Colonic mucosa (tissue), 4 donors: ENCODE data around the gene ARAP3. TPM values are rescaled to one million over a fixed set of nuclear protein-coding genes. Genes with fewer than 3 reads are reported as not detected.

ENCODE experiments used
- DNase-seq: peaks from one replicate; pipeline ENCODE4 v3.0.0-alpha.2; 2020
- H3K27ac ChIP-seq: fragments of 200-600 bp; one replicate; pipeline ENCODE4 v1.8.0; 2021
- H3K27me3 ChIP-seq: fragments of 200-600 bp; one replicate; pipeline ENCODE4 v1.8.0; 2021
- H3K36me3 ChIP-seq: fragments of 200-600 bp; one replicate; pipeline ENCODE4 v1.8.0; 2021
- H3K4me1 ChIP-seq: fragments of 200-600 bp; one replicate; pipeline ENCODE4 v1.8.0; 2021; ENCODE audit warnings: mild to moderate bottlenecking
- H3K4me3 ChIP-seq: fragments of 200-600 bp; one replicate; pipeline ENCODE4 v1.8.0; 2021
- H3K9ac ChIP-seq, 2 donors: one replicate each; pipeline ENCODE4 v1.7.0; 2013; ENCODE audit warnings: control low read depth in 2 of 2, low read depth in 2 of 2, low read length in 2 of 2
- H3K9me3 ChIP-seq: fragments of 200-600 bp; one replicate; pipeline ENCODE4 v1.8.0; 2021
- intact Hi-C: fragments of 100-400 bp; cut with DNase I; formaldehyde crosslinking; loops from one replicate; pipeline ENCODE4 v1.14.1; 2022
- total RNA-seq, 2 donors: library from RNA; stranded (reverse); fragmentation: NEBNext Ultra II Directional in 1 of 2; extraction: Animal tissue kit (Norgen Biotek cat#: 25700) in 1 of 2; gene quantifications; one replicate each; pipeline ENCODE4 v1.2.1, GENCODE V29; 2021
- TF ChIP-seq, protein P1 (sequence below): fragments of 200-600 bp; IDR thresholded peaks from one replicate; pipeline ENCODE4 v1.8.0; 2022; ENCODE audit warnings: antibody characterized with exemption, mild to moderate bottlenecking
- donor health status: healthy.
- donor health status: DM: no; HTN: no; CAD: no.
- donor health status: DM: no; HTN: no; CAD: no.

The ARAP3 gene
- total RNA-seq, 2 donors from 2014 or later: 5.1 to 15.4 TPM

- H3K4me1 ChIP-seq: no peaks in the 10 kb centered on the region
- no peaks in the 10 kb centered on the region for H3K27me3 ChIP-seq
- no peak overlapping the region for H3K4me3 ChIP-seq
- H3K27ac ChIP-seq: no peak overlapping the region
- H3K36me3 ChIP-seq: no peaks in the 10 kb centered on the region
- no peak overlapping the region for H3K9ac ChIP-seq
- no peaks in the 10 kb centered on the region for H3K9me3 ChIP-seq
- TF ChIP-seq, protein P1, sequence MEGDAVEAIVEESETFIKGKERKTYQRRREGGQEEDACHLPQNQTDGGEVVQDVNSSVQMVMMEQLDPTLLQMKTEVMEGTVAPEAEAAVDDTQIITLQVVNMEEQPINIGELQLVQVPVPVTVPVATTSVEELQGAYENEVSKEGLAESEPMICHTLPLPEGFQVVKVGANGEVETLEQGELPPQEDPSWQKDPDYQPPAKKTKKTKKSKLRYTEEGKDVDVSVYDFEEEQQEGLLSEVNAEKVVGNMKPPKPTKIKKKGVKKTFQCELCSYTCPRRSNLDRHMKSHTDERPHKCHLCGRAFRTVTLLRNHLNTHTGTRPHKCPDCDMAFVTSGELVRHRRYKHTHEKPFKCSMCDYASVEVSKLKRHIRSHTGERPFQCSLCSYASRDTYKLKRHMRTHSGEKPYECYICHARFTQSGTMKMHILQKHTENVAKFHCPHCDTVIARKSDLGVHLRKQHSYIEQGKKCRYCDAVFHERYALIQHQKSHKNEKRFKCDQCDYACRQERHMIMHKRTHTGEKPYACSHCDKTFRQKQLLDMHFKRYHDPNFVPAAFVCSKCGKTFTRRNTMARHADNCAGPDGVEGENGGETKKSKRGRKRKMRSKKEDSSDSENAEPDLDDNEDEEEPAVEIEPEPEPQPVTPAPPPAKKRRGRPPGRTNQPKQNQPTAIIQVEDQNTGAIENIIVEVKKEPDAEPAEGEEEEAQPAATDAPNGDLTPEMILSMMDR: no peak
- intact Hi-C loops: no loop called here
- DNase-seq: no peak
Measured at GRCh38 chr5:141647242-141647641, 34.8 kb downstream of the ARAP3 start.

DNA sequence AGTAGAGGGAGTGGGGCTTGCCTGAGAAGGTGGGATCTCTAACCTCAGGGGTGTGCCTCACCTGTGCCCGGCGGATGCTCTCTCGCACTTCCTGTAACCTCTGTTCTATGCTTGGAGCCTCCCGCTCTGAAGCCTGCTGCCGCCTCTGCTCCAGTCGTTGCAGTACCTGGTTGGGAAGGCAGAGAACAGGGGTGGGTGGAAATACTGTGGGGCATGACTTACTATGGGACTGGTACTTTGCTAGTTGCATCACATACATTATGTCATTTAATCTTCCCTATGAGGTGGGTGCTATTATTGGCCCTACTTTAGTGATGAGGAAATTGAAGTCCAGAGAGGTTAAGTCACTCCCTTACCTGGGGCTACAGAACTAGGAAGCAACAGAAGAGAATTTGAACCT, 36.0 kb downstream of the ARAP3 start:
- no peak for DNase-seq
- intact Hi-C loops: no loop called here
- Histone ChIP-seq H3K9ac (no peak overlapping the region), H3K27ac (no peak overlapping the region), H3K36me3 (no peaks in the 10 kb centered on the region), H3K9me3 (no peaks in the 10 kb centered on the region), H3K27me3 (no peaks in the 10 kb centered on the region), H3K4me1 (no peaks in the 10 kb centered on the region), H3K4me3 (no peak overlapping the region)
- TF ChIP-seq, protein P1: no peak

DNA sequence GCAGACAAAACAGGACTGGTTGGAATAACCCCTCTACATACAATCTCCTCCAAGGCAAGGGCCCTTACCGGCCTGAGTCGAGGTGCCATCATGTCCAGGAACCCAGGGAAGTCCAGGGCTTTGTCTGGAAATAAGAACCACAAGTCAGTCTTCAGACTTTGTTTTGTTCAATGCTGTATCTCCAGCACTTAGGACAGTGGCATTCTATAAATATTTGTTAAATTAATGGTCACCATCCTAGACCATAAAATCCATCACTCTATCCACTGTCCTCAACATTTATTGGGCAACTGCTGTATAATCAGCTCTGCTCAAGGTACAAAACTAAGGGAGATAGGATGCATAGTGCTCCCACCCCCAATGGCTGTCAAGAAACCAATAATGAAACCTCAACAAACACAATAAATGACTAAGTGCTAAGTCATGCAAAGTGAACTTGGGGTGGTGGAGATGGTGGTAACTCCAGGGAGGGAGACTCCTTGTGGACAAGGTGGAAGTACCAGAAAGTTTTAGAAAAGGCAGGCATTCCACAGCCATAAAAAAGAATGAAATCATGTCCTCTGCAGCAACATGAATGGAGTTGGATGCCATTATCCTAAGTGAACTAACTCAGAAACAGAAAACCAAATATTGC, 40.3 kb downstream of the ARAP3 start:
- Histone ChIP-seq H3K4me1 (peaks cover 6% of the 10 kb centered on the region), H3K9me3 (no peaks in the 10 kb centered on the region), H3K27me3 (no peaks in the 10 kb centered on the region), H3K4me3 (no peak overlapping the region), H3K9ac (no peak overlapping the region), H3K27ac (no peak overlapping the region), H3K36me3 (no peaks in the 10 kb centered on the region)
- TF ChIP-seq, protein P1: no peak
- intact Hi-C loops: no loop called here
- DNase-seq: no peak

DNA sequence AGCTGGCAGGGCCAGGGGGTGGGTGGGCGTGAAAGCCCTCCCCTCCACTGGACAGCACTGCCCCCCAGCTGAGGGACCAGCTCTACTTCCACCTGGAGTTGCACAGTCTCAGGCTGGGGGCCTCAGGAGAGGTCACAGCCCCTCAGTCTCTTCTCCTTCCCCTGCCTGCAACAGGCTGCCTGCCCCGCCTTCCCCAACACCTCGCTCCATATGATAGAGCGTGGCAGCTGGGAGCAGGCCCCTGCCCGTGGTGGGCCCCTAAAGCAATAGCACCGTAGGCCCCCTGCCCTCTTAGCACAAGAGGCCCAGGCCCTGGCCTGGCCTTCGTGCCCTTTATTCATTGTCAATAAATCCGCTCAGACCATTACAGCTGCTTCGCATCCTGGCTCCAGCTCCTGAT, 41.3 kb downstream of the ARAP3 start:
- intact Hi-C loops: no loop called here
- Histone ChIP-seq H3K27ac (no peak overlapping the region), H3K4me1 (peaks cover 8% of the 10 kb centered on the region), H3K4me3 (no peak overlapping the region), H3K9ac (no peak overlapping the region), H3K36me3 (no peaks in the 10 kb centered on the region), H3K27me3 (no peaks in the 10 kb centered on the region), H3K9me3 (no peaks in the 10 kb centered on the region)
- TF ChIP-seq, protein P1: no peak
- DNase-seq: no peak

DNA sequence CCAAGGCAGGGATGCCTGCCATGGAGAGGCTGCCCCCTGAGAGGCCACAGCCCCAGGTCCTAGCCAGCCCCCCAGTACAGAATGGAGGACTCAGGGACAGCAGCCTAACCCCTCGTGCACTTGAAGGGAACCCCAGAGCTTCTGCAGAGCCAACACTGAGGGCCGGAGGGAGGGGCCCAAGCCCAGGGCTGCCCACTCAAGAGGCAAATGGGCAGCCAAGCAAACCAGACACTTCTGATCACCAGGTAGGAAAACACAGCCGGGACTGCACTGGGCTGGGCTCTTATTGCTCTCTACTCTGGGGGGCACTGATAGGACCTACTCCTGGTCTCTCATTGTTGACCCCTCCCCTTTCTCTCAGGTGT, 42.0 kb downstream of the ARAP3 start:
- H3K36me3 ChIP-seq: no peaks in the 10 kb centered on the region
- H3K4me3 ChIP-seq: no peak overlapping the region
- no peaks in the 10 kb centered on the region for H3K27me3 ChIP-seq
- peaks cover 13% of the 10 kb centered on the region for H3K4me1 ChIP-seq
- DNase-seq: no peak
- TF ChIP-seq, protein P1: no peak
- no peaks in the 10 kb centered on the region for H3K9me3 ChIP-seq
- intact Hi-C loops: no loop called here
- H3K9ac ChIP-seq: no peak overlapping the region
- H3K27ac ChIP-seq: no peak overlapping the region
